Loucy (cell line): ENCODE measurements around the gene LIMA1.

ENCODE experiments used
- H2AFZ ChIP-seq: fragments of 200-600 bp; sonication (generic); 2 replicates; pipeline ENCODE4 v1.6.0; 2016; ENCODE audit warnings: antibody characterized with exemption, mild to moderate bottlenecking, low read length, moderate library complexity
- H3F3A ChIP-seq: fragments of 200-600 bp; 2 replicates; pipeline ENCODE4 v1.6.0; 2016; ENCODE audit warnings: antibody characterized with exemption, low read depth, mild to moderate bottlenecking
- H3K27me3 ChIP-seq: fragments of 200-600 bp; sonication (generic); 2 replicates; pipeline ENCODE4 v1.6.1; 2014; ENCODE audit warnings: low read length, mild to moderate bottlenecking; ENCODE audit not compliant: insufficient read depth, poor library complexity, severe bottlenecking
- H3K36me3 ChIP-seq: fragments of 200-600 bp; sonication (generic); 2 replicates; pipeline ENCODE4 v1.6.1; 2016; ENCODE audit warnings: low read length; ENCODE audit not compliant: insufficient read depth
- H3K4me1 ChIP-seq: fragments of 200-600 bp; sonication (generic); 2 replicates; pipeline ENCODE4 v1.5.1; 2014; ENCODE audit warnings: low read length, mild to moderate bottlenecking; ENCODE audit not compliant: insufficient read depth, poor library complexity, severe bottlenecking
- H3K4me2 ChIP-seq: fragments of 200-600 bp; sonication (generic); 2 replicates; pipeline ENCODE4 v1.6.0; 2014; ENCODE audit warnings: antibody characterized with exemption, low read length, low read depth, mild to moderate bottlenecking; ENCODE audit not compliant: poor library complexity, severe bottlenecking
- H3K4me3 ChIP-seq: fragments of 200-600 bp; sonication (generic); 2 replicates; pipeline ENCODE4 v1.5.1; 2014; ENCODE audit warnings: low read length, mild to moderate bottlenecking, mixed read lengths; ENCODE audit not compliant: poor library complexity, severe bottlenecking
- H3K79me2 ChIP-seq: fragments of 200-600 bp; sonication (generic); 2 replicates; pipeline ENCODE4 v1.6.1; 2014; ENCODE audit warnings: low read length; ENCODE audit not compliant: insufficient read depth
- H3K9ac ChIP-seq: fragments of 200-600 bp; sonication (generic); 2 replicates; pipeline ENCODE4 v1.6.0; 2014; ENCODE audit warnings: mild to moderate bottlenecking, low read depth, low read length, moderate library complexity; ENCODE audit not compliant: poor library complexity, severe bottlenecking
- H3K9me2 ChIP-seq: fragments of 200-600 bp; sonication (generic); replicated peaks from 2 replicates; pipeline ENCODE4 v1.6.1; 2016; ENCODE audit warnings: low read depth, low read length, mixed read lengths
- H3K9me3 ChIP-seq: fragments of 200-600 bp; sonication (generic); 2 replicates; pipeline ENCODE4 v1.6.1; 2014; ENCODE audit warnings: mild to moderate bottlenecking, antibody characterized with exemption, low read length, low read depth; ENCODE audit not compliant: insufficient read depth
- H4K20me1 ChIP-seq: fragments of 200-600 bp; sonication (generic); 2 replicates; pipeline ENCODE4 v1.6.0; 2014; ENCODE audit warnings: antibody characterized with exemption, low read length, mild to moderate bottlenecking; ENCODE audit not compliant: insufficient read depth, poor library complexity, severe bottlenecking
- CTCF ChIP-seq: fragments of 200-600 bp; sonication (generic); conservative IDR thresholded peaks from 2 replicates; pipeline ENCODE4 v1.5.1; 2014; ENCODE audit warnings: mild to moderate bottlenecking, antibody characterized with exemption, low read length
- EZH2phosphoT487 ChIP-seq: fragments of 200-600 bp; IDR thresholded peaks from 2 replicates; pipeline ENCODE4 v1.6.1; 2018; ENCODE audit warnings: antibody characterized with exemption, mild to moderate bottlenecking, moderate library complexity, borderline replicate concordance

Gene LIMA1

GRCh38 chr12:50197297-50197727, 86.0 kb downstream of the LIMA1 start:
- H3K4me2 ChIP-seq = peak overlapping the region; percentile 69
- peaks cover 11% of the 10 kb centered on the region; the same call in 1 of the 2 replicates for H3K36me3 ChIP-seq

GRCh38 chr12:50196537-50196936, 86.8 kb downstream of the LIMA1 start:
- 0 out of 2 replicates have a peak overlapping the region, but pooled peaks have one; percentile 9 for H2AFZ ChIP-seq
- H3K27me3 ChIP-seq = no peaks in the 10 kb centered on the region
- peak overlapping the region; percentile 58 for H3K4me3 ChIP-seq
- H4K20me1 ChIP-seq = no peaks in the 10 kb centered on the region
- TF ChIP-seq CTCF = no peak
- no peak for TF ChIP-seq EZH2phosphoT487
- peaks cover 13% of the 10 kb centered on the region; the same call in 1 of the 2 replicates for H3K36me3 ChIP-seq
- H3K9ac ChIP-seq = peak overlapping the region; percentile 63
- peaks cover 9% of the 10 kb centered on the region for H3F3A ChIP-seq
- H3K4me2 ChIP-seq = peak overlapping the region; percentile 69
- peaks cover 28% of the 10 kb centered on the region for H3K4me1 ChIP-seq
- no peaks in the 10 kb centered on the region for H3K79me2 ChIP-seq
- H3K9me2 ChIP-seq = no peaks in the 10 kb centered on the region
- H3K9me3 ChIP-seq = no peaks in the 10 kb centered on the region

More at GRCh38 chr12:50197297-50197727, 86.0 kb downstream of the LIMA1 start:
- Histone ChIP-seq H3K9me2 (no peaks in the 10 kb centered on the region), H3K79me2 (no peaks in the 10 kb centered on the region), H3K9ac (peak overlapping the region; percentile 6), H3F3A (peaks cover 9% of the 10 kb centered on the region), H2AFZ (no peak overlapping the region), H4K20me1 (no peaks in the 10 kb centered on the region), H3K4me1 (peaks cover 31% of the 10 kb centered on the region), H3K4me3 (no peak overlapping the region), H3K27me3 (no peaks in the 10 kb centered on the region), H3K9me3 (no peaks in the 10 kb centered on the region)
- TF ChIP-seq EZH2phosphoT487 (no peak), CTCF (no peak)

- no peaks in the 10 kb centered on the region for H3K9me2 ChIP-seq
- H4K20me1 ChIP-seq = no peaks in the 10 kb centered on the region
- H3K79me2 ChIP-seq = no peaks in the 10 kb centered on the region
- 0 out of 2 replicates have a peak overlapping the region, but pooled peaks have one; percentile 9 for H2AFZ ChIP-seq
- H3K27me3 ChIP-seq = no peaks in the 10 kb centered on the region
- H3K36me3 ChIP-seq = peaks cover 13% of the 10 kb centered on the region; the same call in 1 of the 2 replicates
- TF ChIP-seq EZH2phosphoT487 = no peak
- no peak for TF ChIP-seq CTCF
- no peaks in the 10 kb centered on the region for H3K9me3 ChIP-seq
- H3K4me2 ChIP-seq = peak overlapping the region; percentile 69
- H3K4me1 ChIP-seq = peaks cover 28% of the 10 kb centered on the region
- H3K4me3 ChIP-seq = peak overlapping the region; percentile 58
- peak overlapping the region; percentile 63 for H3K9ac ChIP-seq
- H3F3A ChIP-seq = peaks cover 9% of the 10 kb centered on the region
Observed at GRCh38 chr12:50195832-50196231, 87.5 kb downstream of the LIMA1 start.
